ENCODE data around the gene IFT43.

- TF ChIP-seq CTCF (IDR thresholded peaks at IDR 0.05) (no peak), POLR2A (IDR thresholded peaks at IDR 0.05) (no peak)
These were observed 88.2 kb downstream of the IFT43 start for GRCh38 chr14:76073717-76074116.
